ENCODE measurements around the gene IYD. TPM values are rescaled to one million over a fixed set of nuclear protein-coding genes. Genes with fewer than 3 reads are reported as not detected.
"Not testable (repeated sequence)": the region's sequence is repeated elsewhere in the genome, so short reads cannot be mapped to it uniquely, and the experiment has no call there.

The IYD gene
- total and polyA plus RNA-seq, 10 of the 15 experiments (the other 5 are each of a cell fraction or from before 2014, with no cell fraction given): 0.07 TPM; not detected in 9

DNA sequence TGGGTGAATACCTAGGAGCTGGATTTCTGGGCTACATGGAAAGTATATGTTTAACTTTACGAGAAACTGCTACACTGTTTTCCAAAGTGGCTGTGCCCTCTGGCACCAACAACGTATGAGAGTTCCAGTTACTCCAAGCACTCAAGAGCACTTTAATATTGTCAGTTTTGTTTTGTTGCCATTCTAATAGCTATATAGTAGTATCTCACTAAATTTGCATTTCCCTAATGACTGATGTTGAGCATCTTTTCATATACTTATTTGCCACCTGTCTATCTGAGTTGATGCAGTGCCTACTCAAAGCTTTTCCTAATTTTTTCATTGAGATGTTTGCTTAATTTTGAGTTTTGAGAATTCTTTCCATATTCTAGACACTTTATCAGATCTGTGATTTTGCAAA lies 76.7 kb downstream of the IYD start (continued):
- TF ChIP-seq ZBTB11 (CRISPR knock-in tag; IDR thresholded peaks at IDR 0.05) (no peak), POLR2A (IDR thresholded peaks at IDR 0.05; ENCODE audit: low read depth, low read length) (no peak), TCF7 (IDR thresholded peaks at IDR 0.05; ENCODE audit: borderline replicate concordance) (no peak), SMAD1 (IDR thresholded peaks at IDR 0.05; ENCODE audit: low read depth, partially characterized antibody) (no peak), NR2F1 (conservative IDR thresholded peaks at IDR 0.05) (no peak)

- Histone ChIP-seq H3K27me3 (replicated peaks in 1 of 2; ENCODE audit: control insufficient read depth in 2 of 2, insufficient read depth in 2 of 2, low read length in 1 of 2) (no peaks in the 10 kb centered on the region; a peak in 1 of 4 replicates), H3K36me3 (ENCODE audit: control insufficient read depth in 2 of 2, insufficient read depth in 2 of 2, low read length in 1 of 2) (no peaks in the 10 kb centered on the region), H3K9ac (ENCODE audit: control insufficient read depth, insufficient read depth, low read length) (no peak overlapping the region), H3K9me3 (replicated peaks; ENCODE audit: control insufficient read depth, insufficient read depth, low read length) (no peaks in the 10 kb centered on the region), H4K20me1 (ENCODE audit: control insufficient read depth, insufficient read depth) (no peaks in the 10 kb centered on the region), H2AFZ (ENCODE audit: control insufficient read depth, low read depth, low read length) (no peak overlapping the region), H3K4me3 (no peak overlapping the region), H3K79me2 (ENCODE audit: control insufficient read depth, insufficient read depth, low read length) (no peaks in the 10 kb centered on the region), H3K4me1 (ENCODE audit: control insufficient read depth, insufficient read depth, low read length) (no peaks in the 10 kb centered on the region), H3K27ac (ENCODE audit: control insufficient read depth, insufficient read depth) (no peak overlapping the region), H3K4me2 (ENCODE audit: control insufficient read depth, insufficient read depth) (no peak overlapping the region)
- WGBS (ENCODE audit: insufficient coverage, insufficient replicate concordance, low lambda C conversion rate, missing lambda C conversion rate): 0% methylated on average over 1 of the region's 1 CpG
- no TSS peak for BruUV-seq (replicated peaks)
- TF ChIP-seq HDGF (IDR thresholded peaks at IDR 0.05): no peak
- no peak for TF ChIP-seq SREBF2 (IDR thresholded peaks at IDR 0.05; ENCODE audit: low read length)
- TF ChIP-seq CHD1 (IDR thresholded peaks at IDR 0.05; ENCODE audit: low read depth, low read length): no peak
- TF ChIP-seq ZNF274 (IDR thresholded peaks at IDR 0.05; ENCODE audit: insufficient read depth, insufficient read length): no peak
- TF ChIP-seq, protein P1, sequence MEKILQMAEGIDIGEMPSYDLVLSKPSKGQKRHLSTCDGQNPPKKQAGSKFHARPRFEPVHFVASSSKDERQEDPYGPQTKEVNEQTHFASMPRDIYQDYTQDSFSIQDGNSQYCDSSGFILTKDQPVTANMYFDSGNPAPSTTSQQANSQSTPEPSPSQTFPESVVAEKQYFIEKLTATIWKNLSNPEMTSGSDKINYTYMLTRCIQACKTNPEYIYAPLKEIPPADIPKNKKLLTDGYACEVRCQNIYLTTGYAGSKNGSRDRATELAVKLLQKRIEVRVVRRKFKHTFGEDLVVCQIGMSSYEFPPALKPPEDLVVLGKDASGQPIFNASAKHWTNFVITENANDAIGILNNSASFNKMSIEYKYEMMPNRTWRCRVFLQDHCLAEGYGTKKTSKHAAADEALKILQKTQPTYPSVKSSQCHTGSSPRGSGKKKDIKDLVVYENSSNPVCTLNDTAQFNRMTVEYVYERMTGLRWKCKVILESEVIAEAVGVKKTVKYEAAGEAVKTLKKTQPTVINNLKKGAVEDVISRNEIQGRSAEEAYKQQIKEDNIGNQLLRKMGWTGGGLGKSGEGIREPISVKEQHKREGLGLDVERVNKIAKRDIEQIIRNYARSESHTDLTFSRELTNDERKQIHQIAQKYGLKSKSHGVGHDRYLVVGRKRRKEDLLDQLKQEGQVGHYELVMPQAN (conservative IDR thresholded peaks at IDR 0.05): no peak
- FAIRE-seq (no peak), ATAC-seq (no peak), DNase-seq (ENCODE audit: low read depth, low spot score) (no peak)
- RAD21 ChIA-PET (ENCODE audit: unreplicated experiment): no interaction called here
- CTCF ChIA-PET: no interaction called here
- POLR2A ChIA-PET: no interaction called here
- intact Hi-C loops (cut with micrococcal nuclease; ENCODE audit: unreplicated experiment): no loop called here
- in situ Hi-C loops (cut with MboI): no loop called here
- SMC1A ChIA-PET (ENCODE audit: uncharacterized antibody, unreplicated experiment): no interaction called here
These were observed 79.4 kb downstream of the IYD start for GRCh38 chr6:150448221-150448620.

DNA sequence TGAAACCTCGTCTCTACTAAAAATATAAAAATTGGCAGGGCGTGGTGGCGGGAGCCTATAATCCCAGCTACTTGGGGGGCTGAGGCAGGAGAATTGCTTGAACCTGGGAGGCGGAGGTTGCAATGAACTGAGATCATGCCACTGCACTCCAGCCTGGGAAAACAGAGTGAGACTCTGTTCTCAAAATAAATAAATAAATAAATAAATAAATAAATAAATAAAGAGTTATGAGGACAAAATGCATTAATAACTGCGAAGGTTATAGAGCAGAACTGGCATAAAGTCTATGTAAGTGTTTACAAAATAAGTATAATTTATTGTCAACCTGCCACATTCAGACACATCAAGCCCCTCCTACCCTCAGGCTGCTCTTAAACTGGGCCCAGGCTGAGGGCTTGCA lies 80.2 kb downstream of the IYD start:
- intact Hi-C loops (cut with micrococcal nuclease; ENCODE audit: unreplicated experiment); BruUV-seq (replicated peaks); POLR2A ChIA-PET; H4K20me1 ChIP-seq (ENCODE audit: control insufficient read depth, insufficient read depth); H3K27me3 ChIP-seq (replicated peaks in 1 of 2; ENCODE audit: control insufficient read depth in 2 of 2, insufficient read depth in 2 of 2, low read length in 1 of 2); DNase-seq (ENCODE audit: low read depth, low spot score); in situ Hi-C loops (cut with MboI); H3K27ac ChIP-seq (ENCODE audit: control insufficient read depth, insufficient read depth); H3K36me3 ChIP-seq (ENCODE audit: control insufficient read depth in 2 of 2, insufficient read depth in 2 of 2, low read length in 1 of 2); ATAC-seq; H2AFZ ChIP-seq (ENCODE audit: control insufficient read depth, low read depth, low read length); RAD21 ChIA-PET (ENCODE audit: unreplicated experiment); H3K4me2 ChIP-seq (ENCODE audit: control insufficient read depth, insufficient read depth); H3K4me1 ChIP-seq (ENCODE audit: control insufficient read depth, insufficient read depth, low read length); H3K4me3 ChIP-seq; H3K9me3 ChIP-seq (replicated peaks; ENCODE audit: control insufficient read depth, insufficient read depth, low read length); H3K79me2 ChIP-seq (ENCODE audit: control insufficient read depth, insufficient read depth, low read length); CTCF ChIA-PET; FAIRE-seq; H3K9ac ChIP-seq (ENCODE audit: control insufficient read depth, insufficient read depth, low read length): not testable (repeated sequence)
- 24% methylated on average over 5 of the region's 5 CpGs for WGBS (ENCODE audit: insufficient coverage, insufficient replicate concordance, low lambda C conversion rate, missing lambda C conversion rate)
- SMC1A ChIA-PET (ENCODE audit: uncharacterized antibody, unreplicated experiment): interaction anchor here (0.9 kb wide), 1 partner anchor 321 kb away, joined by 3 read pairs; no protein-coding TSS in a partner anchor
